Activated naive CD4-positive, alpha-beta T cell treated with anti-CD3 and anti-CD28 coated beads, Interleukin-2, amount 10 ng/mL, durations not matched to agents 7 days and 5 days (primary cell): Measurements from ENCODE around the gene ADCY9.
"Not testable (repeated sequence)": the region's sequence is repeated elsewhere in the genome, so short reads cannot be mapped to it uniquely, and the experiment has no call there.

ENCODE experiments used
- CTCF ChIA-PET: fragments of 350-600 bp; sonication (Branson Sonifier 250); formaldehyde crosslinking; loops from one replicate; lab custom pipeline; 2021; ENCODE audit warnings: antibody characterized with exemption; lab: Charles Lee
- DNase-seq: peaks from one replicate; pipeline ENCODE4 v3.0.0-alpha.2; 2020
- H3K27ac Mint-ChIP-seq: one replicate; pipeline ENCODE4 v1.8.0; 2021; ENCODE audit warnings: mild to moderate bottlenecking, moderate library complexity, mixed read lengths
- H3K27me3 Mint-ChIP-seq: one replicate; pipeline ENCODE4 v1.8.0; 2021; ENCODE audit warnings: mild to moderate bottlenecking, mixed read lengths
- H3K36me3 Mint-ChIP-seq: one replicate; pipeline ENCODE4 v1.8.0; 2021; ENCODE audit warnings: mixed read lengths
- H3K4me1 Mint-ChIP-seq: one replicate; pipeline ENCODE4 v1.8.0; 2021; ENCODE audit warnings: mixed read lengths
- H3K4me3 Mint-ChIP-seq: one replicate; pipeline ENCODE4 v1.8.0; 2021; ENCODE audit warnings: mild to moderate bottlenecking, moderate library complexity, mixed read lengths
- H3K9me3 Mint-ChIP-seq: one replicate; pipeline ENCODE4 v1.8.0; 2021; ENCODE audit warnings: mixed read lengths

The ADCY9 gene

DNA sequence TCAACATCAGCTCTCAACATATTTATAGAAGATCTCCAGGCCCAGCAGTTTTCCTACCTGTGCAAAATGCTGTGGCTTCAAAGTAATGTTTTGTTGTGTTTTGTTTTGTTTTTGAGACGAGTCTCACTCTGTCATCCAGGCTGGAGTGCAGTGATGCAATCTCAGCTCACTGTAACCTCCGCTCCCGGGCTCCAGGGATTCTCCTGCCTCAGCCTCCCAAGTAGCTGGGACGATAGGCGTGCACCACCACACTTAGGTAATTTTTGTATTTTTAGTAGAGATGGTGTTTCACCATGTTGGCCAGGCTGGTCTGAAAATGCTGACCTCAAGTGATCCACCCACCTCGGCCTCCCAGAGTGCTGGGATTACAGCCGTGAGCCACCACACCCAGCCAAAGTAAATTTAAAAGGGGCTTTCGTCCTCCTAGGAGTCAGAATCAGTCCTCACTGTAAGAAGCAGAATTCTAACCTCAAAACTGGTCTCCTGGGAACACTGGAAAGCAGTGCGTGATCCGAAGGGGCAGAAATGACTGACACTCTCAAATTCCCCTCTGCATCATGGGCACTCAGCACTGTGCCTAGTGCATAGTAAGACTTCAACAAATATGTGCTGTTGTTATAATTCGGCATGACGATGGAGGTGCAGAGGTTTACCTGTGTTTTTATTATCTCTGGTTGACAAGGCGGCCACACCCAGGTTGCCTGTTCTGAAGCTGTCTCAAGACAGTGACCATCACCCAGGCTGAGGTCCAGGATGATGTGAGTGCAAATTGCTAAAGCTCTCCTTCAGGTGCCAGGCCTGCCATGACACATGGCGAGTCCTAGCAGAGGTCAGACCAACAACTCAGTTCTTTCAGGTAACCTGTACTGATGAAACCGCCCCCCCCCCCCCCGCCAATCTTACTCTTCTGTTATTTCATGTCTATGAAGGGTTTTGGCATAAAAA lies 59.8 kb downstream of the ADCY9 start:
- H3K9me3 Mint-ChIP-seq, result peaks cover 21% of the 10 kb centered on the region
- H3K4me3 Mint-ChIP-seq, result no peak overlapping the region
- H3K27me3 Mint-ChIP-seq, result peaks cover 4% of the 10 kb centered on the region
- peaks cover 23% of the 10 kb centered on the region for H3K36me3 Mint-ChIP-seq
- no peak overlapping the region for H3K27ac Mint-ChIP-seq
- peaks cover 30% of the 10 kb centered on the region for H3K4me1 Mint-ChIP-seq
- DNase-seq, result no peak
- CTCF ChIA-PET, result no interaction called here

GRCh38 chr16:4055748-4056147 lies 60.5 kb downstream of the ADCY9 start:
- H3K27me3 Mint-ChIP-seq, result peaks cover 4% of the 10 kb centered on the region
- no peak for DNase-seq
- no peak overlapping the region for H3K4me3 Mint-ChIP-seq
- no peak overlapping the region for H3K27ac Mint-ChIP-seq
- H3K4me1 Mint-ChIP-seq, result peaks cover 30% of the 10 kb centered on the region
- H3K9me3 Mint-ChIP-seq, result peaks cover 15% of the 10 kb centered on the region
- CTCF ChIA-PET, result no interaction called here
- peaks cover 17% of the 10 kb centered on the region for H3K36me3 Mint-ChIP-seq

- Mint-ChIP-seq H3K9me3 (no peaks in the 10 kb centered on the region), H3K27ac (no peak overlapping the region), H3K4me3 (no peak overlapping the region), H3K36me3 (peaks cover under 1% of the 10 kb centered on the region), H3K4me1 (peaks cover 8% of the 10 kb centered on the region), H3K27me3 (peaks cover 4% of the 10 kb centered on the region)
- no peak for DNase-seq
- CTCF ChIA-PET, result no interaction called here
These were observed 62.9 kb downstream of the ADCY9 start for GRCh38 chr16:4053301-4053845.

- Mint-ChIP-seq H3K4me1 (peaks cover 8% of the 10 kb centered on the region), H3K36me3 (no peaks in the 10 kb centered on the region), H3K27ac (no peak overlapping the region), H3K27me3 (peaks cover 4% of the 10 kb centered on the region), H3K4me3 (no peak overlapping the region), H3K9me3 (no peaks in the 10 kb centered on the region)
- CTCF ChIA-PET, result no interaction called here
- DNase-seq, result no peak
These were observed 63.4 kb downstream of the ADCY9 start for GRCh38 chr16:4052801-4053293.

GRCh38 chr16:4052096-4052495 lies 64.1 kb downstream of the ADCY9 start:
- no peaks in the 10 kb centered on the region for H3K9me3 Mint-ChIP-seq
- CTCF ChIA-PET, result no interaction called here
- DNase-seq, result no peak
- no peak overlapping the region for H3K4me3 Mint-ChIP-seq
- H3K36me3 Mint-ChIP-seq, result no peaks in the 10 kb centered on the region
- H3K4me1 Mint-ChIP-seq, result peaks cover 8% of the 10 kb centered on the region
- peaks cover 4% of the 10 kb centered on the region for H3K27me3 Mint-ChIP-seq
- H3K27ac Mint-ChIP-seq, result no peak overlapping the region

- no peak overlapping the region for H3K4me3 Mint-ChIP-seq
- no peaks in the 10 kb centered on the region for H3K36me3 Mint-ChIP-seq
- H3K4me1 Mint-ChIP-seq, result peaks cover 8% of the 10 kb centered on the region
- DNase-seq, result no peak
- H3K9me3 Mint-ChIP-seq, result no peaks in the 10 kb centered on the region
- H3K27ac Mint-ChIP-seq, result no peak overlapping the region
- CTCF ChIA-PET, result no interaction called here
- peaks cover 4% of the 10 kb centered on the region for H3K27me3 Mint-ChIP-seq
These were observed 64.7 kb downstream of the ADCY9 start for GRCh38 chr16:4051591-4051990.

DNA sequence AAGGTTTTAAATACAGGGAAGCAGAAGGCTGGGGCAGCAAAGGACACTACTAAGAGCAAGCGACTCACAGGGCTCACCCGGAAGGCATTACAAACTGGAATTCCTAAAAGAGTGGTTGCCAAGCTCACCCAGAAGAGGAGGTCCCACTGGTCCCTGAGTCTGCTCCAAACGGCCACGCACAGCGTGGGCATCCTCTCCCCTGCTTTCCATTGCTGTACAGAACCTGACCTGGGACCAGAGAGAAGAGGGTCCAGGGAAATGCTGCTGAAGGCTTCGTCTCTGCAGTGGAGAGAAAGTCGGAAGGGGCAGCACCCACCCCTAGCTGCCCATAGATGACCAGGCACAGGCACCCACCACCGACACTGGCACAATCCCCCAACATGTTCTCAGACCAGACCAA lies 67.2 kb downstream of the ADCY9 start:
- Mint-ChIP-seq H3K27me3 (peaks cover 14% of the 10 kb centered on the region), H3K36me3 (no peaks in the 10 kb centered on the region), H3K4me1 (peaks cover 8% of the 10 kb centered on the region), H3K4me3 (no peak overlapping the region), H3K27ac (no peak overlapping the region), H3K9me3 (no peaks in the 10 kb centered on the region)
- no peak for DNase-seq
- CTCF ChIA-PET, result no interaction called here

- Mint-ChIP-seq H3K36me3 (no peaks in the 10 kb centered on the region), H3K27ac (no peak overlapping the region), H3K4me3 (no peak overlapping the region), H3K9me3 (no peaks in the 10 kb centered on the region), H3K4me1 (peaks cover 5% of the 10 kb centered on the region), H3K27me3 (peaks cover 14% of the 10 kb centered on the region)
- CTCF ChIA-PET, result no interaction called here
- no peak for DNase-seq
These were observed 67.8 kb downstream of the ADCY9 start for GRCh38 chr16:4048481-4048880.

GRCh38 chr16:4046221-4046620 lies 70.0 kb downstream of the ADCY9 start:
- Mint-ChIP-seq H3K4me3 (no peak overlapping the region), H3K4me1 (no peaks in the 10 kb centered on the region), H3K9me3 (no peaks in the 10 kb centered on the region), H3K27me3 (peaks cover 10% of the 10 kb centered on the region), H3K27ac (no peak overlapping the region), H3K36me3 (no peaks in the 10 kb centered on the region)
- no peak for DNase-seq
- CTCF ChIA-PET, result no interaction called here

DNA sequence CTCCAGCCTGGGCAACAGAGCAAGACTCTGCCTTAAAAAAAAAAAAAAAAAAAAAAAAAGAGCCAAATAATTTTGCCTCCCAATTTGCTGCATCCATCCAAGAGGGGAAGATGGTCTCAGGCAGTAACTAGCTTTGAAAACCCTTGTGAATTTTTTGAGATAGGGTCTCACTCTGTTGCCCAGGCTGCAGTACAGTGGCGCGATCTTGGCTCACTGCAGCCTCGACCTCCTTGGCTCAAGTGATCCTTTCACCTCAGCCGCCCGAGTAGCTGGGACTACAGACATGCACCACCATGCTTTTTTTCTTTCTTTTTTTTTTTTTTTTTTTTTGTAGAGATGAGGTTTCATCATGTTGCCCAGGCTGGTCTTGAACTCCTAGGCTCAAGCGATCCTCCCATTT lies 70.7 kb downstream of the ADCY9 start:
- DNase-seq, H3K4me3 Mint-ChIP-seq, H3K36me3 Mint-ChIP-seq, H3K27ac Mint-ChIP-seq, H3K4me1 Mint-ChIP-seq, H3K9me3 Mint-ChIP-seq, CTCF ChIA-PET: not testable (repeated sequence)
- peaks cover 10% of the 10 kb centered on the region for H3K27me3 Mint-ChIP-seq

GRCh38 chr16:4042581-4042980 lies 73.7 kb downstream of the ADCY9 start:
- H3K27ac Mint-ChIP-seq, result no peak overlapping the region
- H3K9me3 Mint-ChIP-seq, result no peaks in the 10 kb centered on the region
- no peak for DNase-seq
- no peak overlapping the region for H3K4me3 Mint-ChIP-seq
- no peaks in the 10 kb centered on the region for H3K36me3 Mint-ChIP-seq
- H3K4me1 Mint-ChIP-seq, result no peaks in the 10 kb centered on the region
- CTCF ChIA-PET, result no interaction called here
- H3K27me3 Mint-ChIP-seq, result peaks cover 10% of the 10 kb centered on the region

DNA sequence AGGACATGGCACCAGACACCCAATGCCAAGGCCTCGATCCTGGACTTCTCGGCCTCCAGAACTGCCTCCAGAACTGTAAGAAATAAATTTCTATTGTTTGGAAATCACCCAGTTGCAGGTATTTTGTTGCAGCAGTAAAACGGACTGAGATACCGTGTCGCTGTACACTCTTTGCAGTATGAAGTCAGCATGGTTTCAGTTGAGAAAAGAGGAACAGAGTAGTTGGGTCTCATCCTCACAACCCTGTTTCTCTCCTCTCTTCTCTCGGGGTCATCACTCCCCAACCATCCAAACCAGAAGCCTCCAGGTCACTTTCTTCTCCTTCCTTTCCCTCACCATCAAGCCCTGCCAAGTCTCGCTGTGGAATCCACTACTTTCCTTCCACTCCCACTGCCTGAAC lies 77.8 kb downstream of the ADCY9 start:
- H3K9me3 Mint-ChIP-seq, result no peaks in the 10 kb centered on the region

DNA sequence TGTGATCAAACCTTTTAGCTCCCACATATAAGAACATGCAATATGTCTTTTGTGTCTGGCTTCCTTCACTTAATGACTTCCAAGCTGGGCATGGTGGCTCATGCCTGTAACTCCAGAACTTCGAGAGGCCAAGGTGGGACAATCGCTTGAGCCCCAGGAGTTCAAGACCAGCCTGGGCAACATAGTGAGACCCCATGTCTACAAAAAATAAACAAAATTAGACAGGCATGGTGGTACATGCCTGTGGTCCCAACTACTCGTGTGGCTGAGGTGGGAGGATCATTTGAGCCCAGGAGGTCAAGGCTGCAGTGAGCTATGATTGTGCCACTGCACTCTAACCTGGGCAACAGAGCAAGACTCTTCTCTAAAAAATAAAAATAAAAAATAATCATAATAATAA lies 79.3 kb downstream of the ADCY9 start:
- H3K4me3 Mint-ChIP-seq, H3K4me1 Mint-ChIP-seq, CTCF ChIA-PET, H3K27ac Mint-ChIP-seq, DNase-seq, H3K9me3 Mint-ChIP-seq, H3K36me3 Mint-ChIP-seq, H3K27me3 Mint-ChIP-seq: not testable (repeated sequence)

More for the DNA sequence above, 77.8 kb downstream of the ADCY9 start:
- Mint-ChIP-seq H3K27me3 (no peaks in the 10 kb centered on the region), H3K36me3 (no peaks in the 10 kb centered on the region), H3K4me1 (no peaks in the 10 kb centered on the region), H3K4me3 (no peak overlapping the region), H3K27ac (no peak overlapping the region)
- CTCF ChIA-PET, result no interaction called here
- no peak for DNase-seq

- no peak for DNase-seq
- no peaks in the 10 kb centered on the region for H3K9me3 Mint-ChIP-seq
- peaks cover 6% of the 10 kb centered on the region for H3K4me1 Mint-ChIP-seq
- H3K36me3 Mint-ChIP-seq, result no peaks in the 10 kb centered on the region
- CTCF ChIA-PET, result no interaction called here
- no peak overlapping the region for H3K27ac Mint-ChIP-seq
- no peak overlapping the region for H3K4me3 Mint-ChIP-seq
- H3K27me3 Mint-ChIP-seq, result peaks cover 4% of the 10 kb centered on the region
These were observed 81.3 kb downstream of the ADCY9 start for GRCh38 chr16:4034963-4035362.

DNA sequence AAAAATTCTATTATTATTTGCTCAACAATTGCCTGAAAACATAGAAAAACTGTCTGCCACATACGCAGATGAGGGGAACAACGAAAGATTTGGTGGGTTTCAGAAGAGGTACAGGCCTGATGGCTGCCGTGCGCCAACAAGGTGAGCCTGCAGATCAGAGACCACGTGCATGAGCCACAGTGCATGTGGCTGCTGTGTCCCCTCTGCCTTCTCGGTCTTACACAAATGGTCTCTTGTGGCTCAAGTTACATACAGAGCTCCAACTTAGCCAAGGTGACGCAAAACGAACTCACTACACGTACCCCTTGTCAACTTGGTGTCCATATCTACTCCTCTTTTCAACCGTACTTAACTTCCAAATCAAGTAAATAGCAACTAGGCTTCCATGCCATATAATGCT lies 82.3 kb downstream of the ADCY9 start:
- Mint-ChIP-seq H3K4me1 (peaks cover 6% of the 10 kb centered on the region), H3K4me3 (no peak overlapping the region), H3K27me3 (peaks cover 4% of the 10 kb centered on the region), H3K9me3 (no peaks in the 10 kb centered on the region), H3K36me3 (no peaks in the 10 kb centered on the region), H3K27ac (no peak overlapping the region)
- DNase-seq, result no peak
- CTCF ChIA-PET, result no interaction called here
